HepG2 (cell line): ENCODE data around the gene PCDHB1. TPM values are rescaled to one million over a fixed set of nuclear protein-coding genes. Genes with fewer than 3 reads are reported as not detected.

Experiments used
- CCAR2 ChIP-seq: fragments of 200-400 bp; formaldehyde crosslinking; optimal IDR thresholded peaks from 2 replicates; pipeline ENCODE3; 2018; ENCODE audit warnings: low read depth, mild to moderate bottlenecking, low read length, moderate library complexity
- CHCHD3 ChIP-seq: sonication (generic); formaldehyde crosslinking; IDR thresholded peaks from 2 replicates; pipeline ENCODE4 v1.8.0; 2022; ENCODE audit warnings: mild to moderate bottlenecking, missing genetic modification reagents, moderate library complexity
- E2F1 ChIP-seq: sonication (generic); formaldehyde crosslinking; IDR thresholded peaks from 2 replicates; pipeline ENCODE4 v1.5.0; 2020; ENCODE audit warnings: missing genetic modification reagents
- KLF16 ChIP-seq, 2 experiments: sonication (generic) in 1 of 2; formaldehyde crosslinking in 1 of 2; IDR thresholded peaks; 2 replicates each; pipeline versions ENCODE4 v1.6.1 to v1.8.0; 2016 to 2023; ENCODE audit warnings: missing genetic modification reagents in 2 of 2, missing compliant biosample characterization in 1 of 2
- MIER3 ChIP-seq: IDR thresholded peaks from 2 replicates; pipeline ENCODE4 v1.6.1; 2016; ENCODE audit warnings: missing compliant biosample characterization, borderline replicate concordance
- MLLT10 ChIP-seq: sonication (generic); formaldehyde crosslinking; IDR thresholded peaks from 2 replicates; pipeline ENCODE4 v1.4.0; 2020; ENCODE audit warnings: missing genetic modification reagents
- MNT ChIP-seq: fragments of 450-650 bp; IDR thresholded peaks from 2 replicates; pipeline ENCODE4 v1.6.1; 2016
- NCOR1 ChIP-seq: fragments of 200-600 bp; sonication (generic); IDR thresholded peaks from 2 replicates; pipeline ENCODE4 v1.7.0; 2017; ENCODE audit warnings: antibody characterized with exemption, low read length, borderline replicate concordance
- SRSF1 ChIP-seq: fragments of 200-400 bp; formaldehyde crosslinking; optimal IDR thresholded peaks from 2 replicates; pipeline ENCODE3; 2017; ENCODE audit warnings: mild to moderate bottlenecking, low read depth, low read length, moderate library complexity
- ZFX ChIP-seq: sonication (generic); formaldehyde crosslinking; IDR thresholded peaks from 2 replicates; pipeline ENCODE4 v1.4.0; 2020; ENCODE audit warnings: mild to moderate bottlenecking, low read depth, missing genetic modification reagents, moderate library complexity
- ZNF136 ChIP-seq: sonication (generic); formaldehyde crosslinking; IDR thresholded peaks from 2 replicates; pipeline ENCODE4 v1.8.1; 2022; ENCODE audit warnings: low read depth, mild to moderate bottlenecking, moderate library complexity, missing genetic modification reagents
- ZNF503 ChIP-seq: sonication (generic); formaldehyde crosslinking; IDR thresholded peaks from 2 replicates; pipeline ENCODE4 v1.4.0; 2020; ENCODE audit warnings: missing genetic modification reagents
- ZNF556 ChIP-seq: sonication (generic); formaldehyde crosslinking; IDR thresholded peaks from 2 replicates; pipeline ENCODE4 v1.4.0; 2020; ENCODE audit warnings: mild to moderate bottlenecking, missing genetic modification reagents, borderline replicate concordance
- ZNF775 ChIP-seq: sonication (generic); formaldehyde crosslinking; IDR thresholded peaks from 2 replicates; pipeline ENCODE4 v1.4.0; 2020; ENCODE audit warnings: missing genetic modification reagents, mild to moderate bottlenecking, moderate library complexity, borderline replicate concordance
- polyA plus RNA-seq, 8 experiments: library from polyadenylated mRNA; depleted of rRNA in 3 of 8; stranded (reverse) in 7 of 8; unstranded in 1 of 8; fragments of >200 nt; fragmentation: Illumina TruSeq in 4 of 8; extraction: Trizol in 4 of 8; gene quantifications; 2 replicates each; pipeline versions ENCODE4 v1.2.1 to v1.2.3, GENCODE V29; 2011 to 2016; ENCODE audit warnings: low read depth in 4 of 8, missing spikeins in 1 of 8, mixed read lengths in 1 of 8; ENCODE audit not compliant: insufficient read depth in 1 of 8
- total RNA-seq, 5 experiments: library from RNA; depleted of rRNA; stranded (reverse); fragments of >200 nt; fragmentation: Illumina TruSeq; extraction: Trizol; gene quantifications; 2 replicates each; pipeline ENCODE4 v1.2.3, GENCODE V29; 2016; ENCODE audit warnings: low read depth in 1 of 5
- TF ChIP-seq, protein P1 (sequence below): IDR thresholded peaks from 2 replicates; pipeline ENCODE4 v1.6.1; 2016; ENCODE audit warnings: low read depth
- TF ChIP-seq, protein P2 (sequence below): sonication (generic); formaldehyde crosslinking; IDR thresholded peaks from 2 replicates; pipeline ENCODE4 v1.5.0; 2020; ENCODE audit warnings: mild to moderate bottlenecking, missing genetic modification reagents, moderate library complexity
- TF ChIP-seq, protein P3 (sequence below): sonication (generic); formaldehyde crosslinking; IDR thresholded peaks from 2 replicates; pipeline ENCODE4 v1.9.0; 2022; ENCODE audit warnings: low read depth, missing genetic modification reagents

The PCDHB1 gene
- total and polyA plus RNA-seq, 2 of the 13 experiments (the other 11 are each of a cell fraction or from before 2014, with no cell fraction given) = not detected

GRCh38 chr5:141040093-141040770 is 10.9 kb upstream of the PCDHB1 start (continued):
- TF ChIP-seq, protein P1, sequence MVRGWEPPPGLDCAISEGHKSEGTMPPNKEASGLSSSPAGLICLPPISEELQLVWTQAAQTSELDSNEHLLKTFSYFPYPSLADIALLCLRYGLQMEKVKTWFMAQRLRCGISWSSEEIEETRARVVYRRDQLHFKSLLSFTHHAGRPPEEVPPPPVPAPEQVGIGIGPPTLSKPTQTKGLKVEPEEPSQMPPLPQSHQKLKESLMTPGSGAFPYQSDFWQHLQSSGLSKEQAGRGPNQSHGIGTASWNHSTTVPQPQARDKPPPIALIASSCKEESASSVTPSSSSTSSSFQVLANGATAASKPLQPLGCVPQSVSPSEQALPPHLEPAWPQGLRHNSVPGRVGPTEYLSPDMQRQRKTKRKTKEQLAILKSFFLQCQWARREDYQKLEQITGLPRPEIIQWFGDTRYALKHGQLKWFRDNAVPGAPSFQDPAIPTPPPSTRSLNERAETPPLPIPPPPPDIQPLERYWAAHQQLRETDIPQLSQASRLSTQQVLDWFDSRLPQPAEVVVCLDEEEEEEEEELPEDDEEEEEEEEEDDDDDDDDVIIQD = no peak
- no peak for TF ChIP-seq E2F1 (CRISPR knock-in tag)
- no peak for TF ChIP-seq CHCHD3 (CRISPR knock-in tag)
- TF ChIP-seq ZNF775 (CRISPR knock-in tag) = no peak
- TF ChIP-seq ZNF503 (CRISPR knock-in tag) = no peak
- no peak for TF ChIP-seq MNT
- TF ChIP-seq MLLT10 (CRISPR knock-in tag) = no peak
- no peak for TF ChIP-seq ZFX (CRISPR knock-in tag)
- no peak for TF ChIP-seq MIER3 (CRISPR knock-in tag)
- TF ChIP-seq KLF16 (CRISPR knock-in tag; IDR thresholded peaks at IDR 0.05) = no peak
- TF ChIP-seq NCOR1 = no peak
- TF ChIP-seq, protein P2, sequence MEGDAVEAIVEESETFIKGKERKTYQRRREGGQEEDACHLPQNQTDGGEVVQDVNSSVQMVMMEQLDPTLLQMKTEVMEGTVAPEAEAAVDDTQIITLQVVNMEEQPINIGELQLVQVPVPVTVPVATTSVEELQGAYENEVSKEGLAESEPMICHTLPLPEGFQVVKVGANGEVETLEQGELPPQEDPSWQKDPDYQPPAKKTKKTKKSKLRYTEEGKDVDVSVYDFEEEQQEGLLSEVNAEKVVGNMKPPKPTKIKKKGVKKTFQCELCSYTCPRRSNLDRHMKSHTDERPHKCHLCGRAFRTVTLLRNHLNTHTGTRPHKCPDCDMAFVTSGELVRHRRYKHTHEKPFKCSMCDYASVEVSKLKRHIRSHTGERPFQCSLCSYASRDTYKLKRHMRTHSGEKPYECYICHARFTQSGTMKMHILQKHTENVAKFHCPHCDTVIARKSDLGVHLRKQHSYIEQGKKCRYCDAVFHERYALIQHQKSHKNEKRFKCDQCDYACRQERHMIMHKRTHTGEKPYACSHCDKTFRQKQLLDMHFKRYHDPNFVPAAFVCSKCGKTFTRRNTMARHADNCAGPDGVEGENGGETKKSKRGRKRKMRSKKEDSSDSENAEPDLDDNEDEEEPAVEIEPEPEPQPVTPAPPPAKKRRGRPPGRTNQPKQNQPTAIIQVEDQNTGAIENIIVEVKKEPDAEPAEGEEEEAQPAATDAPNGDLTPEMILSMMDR (CRISPR knock-in tag) = peak; percentile 30; the same call in 1 of the 2 replicates
- TF ChIP-seq ZNF136 = no peak
- TF ChIP-seq CCAR2 = no peak
- no peak for TF ChIP-seq SRSF1
- TF ChIP-seq, protein P3, sequence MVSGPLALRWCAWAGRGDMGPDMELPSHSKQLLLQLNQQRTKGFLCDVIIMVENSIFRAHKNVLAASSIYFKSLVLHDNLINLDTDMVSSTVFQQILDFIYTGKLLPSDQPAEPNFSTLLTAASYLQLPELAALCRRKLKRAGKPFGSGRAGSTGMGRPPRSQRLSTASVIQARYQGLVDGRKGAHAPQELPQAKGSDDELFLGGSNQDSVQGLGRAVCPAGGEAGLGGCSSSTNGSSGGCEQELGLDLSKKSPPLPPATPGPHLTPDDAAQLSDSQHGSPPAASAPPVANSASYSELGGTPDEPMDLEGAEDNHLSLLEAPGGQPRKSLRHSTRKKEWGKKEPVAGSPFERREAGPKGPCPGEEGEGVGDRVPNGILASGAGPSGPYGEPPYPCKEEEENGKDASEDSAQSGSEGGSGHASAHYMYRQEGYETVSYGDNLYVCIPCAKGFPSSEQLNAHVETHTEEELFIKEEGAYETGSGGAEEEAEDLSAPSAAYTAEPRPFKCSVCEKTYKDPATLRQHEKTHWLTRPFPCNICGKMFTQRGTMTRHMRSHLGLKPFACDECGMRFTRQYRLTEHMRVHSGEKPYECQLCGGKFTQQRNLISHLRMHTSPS (CRISPR knock-in tag) = no peak
- no peak for TF ChIP-seq ZNF556 (CRISPR knock-in tag)
